Neural cell (in vitro differentiated cells): Measurements from ENCODE around the gene FAM98C.
"Not testable (repeated sequence)": the region's sequence is repeated elsewhere in the genome, so short reads cannot be mapped to it uniquely, and the experiment has no call there.

Experiments used
- EZH2 ChIP-seq: fragments of 200-600, 300-800 bp; shearing (Covaris generic), sonication (generic); IDR thresholded peaks from 2 replicates; pipeline ENCODE4 v1.6.1; 2014; ENCODE audit warnings: antibody characterized with exemption, low read length, borderline replicate concordance, mild to moderate bottlenecking; ENCODE audit not compliant: insufficient read depth, poor library complexity, severe bottlenecking
- POLR2AphosphoS5 ChIP-seq: IDR thresholded peaks from 2 replicates; pipeline ENCODE4 v1.6.1; 2012
- REST ChIP-seq: IDR thresholded peaks from 2 replicates; pipeline ENCODE4 v1.6.1; 2012; ENCODE audit warnings: borderline replicate concordance
- TAF1 ChIP-seq: IDR thresholded peaks from 2 replicates; pipeline ENCODE4 v1.6.1; 2012; ENCODE audit warnings: low read depth
- TF ChIP-seq, protein P1 (sequence below): fragments of 450-650 bp; IDR thresholded peaks from 2 replicates; pipeline ENCODE4 v1.5.1; 2014; ENCODE audit warnings: antibody characterized with exemption, mild to moderate bottlenecking, moderate library complexity; ENCODE audit not compliant: poor library complexity, severe bottlenecking

- TF ChIP-seq, protein P1, sequence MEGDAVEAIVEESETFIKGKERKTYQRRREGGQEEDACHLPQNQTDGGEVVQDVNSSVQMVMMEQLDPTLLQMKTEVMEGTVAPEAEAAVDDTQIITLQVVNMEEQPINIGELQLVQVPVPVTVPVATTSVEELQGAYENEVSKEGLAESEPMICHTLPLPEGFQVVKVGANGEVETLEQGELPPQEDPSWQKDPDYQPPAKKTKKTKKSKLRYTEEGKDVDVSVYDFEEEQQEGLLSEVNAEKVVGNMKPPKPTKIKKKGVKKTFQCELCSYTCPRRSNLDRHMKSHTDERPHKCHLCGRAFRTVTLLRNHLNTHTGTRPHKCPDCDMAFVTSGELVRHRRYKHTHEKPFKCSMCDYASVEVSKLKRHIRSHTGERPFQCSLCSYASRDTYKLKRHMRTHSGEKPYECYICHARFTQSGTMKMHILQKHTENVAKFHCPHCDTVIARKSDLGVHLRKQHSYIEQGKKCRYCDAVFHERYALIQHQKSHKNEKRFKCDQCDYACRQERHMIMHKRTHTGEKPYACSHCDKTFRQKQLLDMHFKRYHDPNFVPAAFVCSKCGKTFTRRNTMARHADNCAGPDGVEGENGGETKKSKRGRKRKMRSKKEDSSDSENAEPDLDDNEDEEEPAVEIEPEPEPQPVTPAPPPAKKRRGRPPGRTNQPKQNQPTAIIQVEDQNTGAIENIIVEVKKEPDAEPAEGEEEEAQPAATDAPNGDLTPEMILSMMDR: not testable (repeated sequence)
- not testable (repeated sequence) for TF ChIP-seq REST, EZH2, POLR2AphosphoS5, TAF1
Measured at GRCh38 chr19:38411898-38412297, 9.0 kb downstream of the FAM98C start.
